Activated B cell treated with CpG ODN at 0.5 μM for 24 hours (primary cell): ENCODE measurements around the gene USPL1. TPM values are rescaled to one million over a fixed set of nuclear protein-coding genes. Genes with fewer than 3 reads are reported as not detected.

Experiments used
- ATAC-seq: fragments of 200-7000 bp; cut with Tn5 transposase; one replicate; pipeline ENCODE4 v1.10.0; 2021; ENCODE audit warnings: low read depth, mild to moderate bottlenecking, moderate library complexity
- CTCF ChIA-PET: fragments of 350-600 bp; sonication (Branson Sonifier 250); formaldehyde crosslinking; loops from one replicate; lab custom pipeline; 2021; ENCODE audit warnings: antibody characterized with exemption; lab: Charles Lee
- POLR2A ChIA-PET: fragments of 350-600 bp; sonication (Branson Sonifier 250); formaldehyde crosslinking; loops from one replicate; lab custom pipeline; 2021; ENCODE audit warnings: antibody characterized with exemption; lab: Charles Lee
- DNase-seq: peaks from one replicate; pipeline ENCODE4 v3.0.0; 2022
- H3K27ac Mint-ChIP-seq: one replicate; pipeline ENCODE4 v1.8.0; 2020; ENCODE audit warnings: mixed read lengths
- H3K27me3 Mint-ChIP-seq: one replicate; pipeline ENCODE4 v1.8.0; 2021; ENCODE audit warnings: mixed read lengths
- H3K36me3 Mint-ChIP-seq: one replicate; pipeline ENCODE4 v1.8.0; 2021; ENCODE audit warnings: low read depth, mixed read lengths
- H3K4me1 Mint-ChIP-seq: one replicate; pipeline ENCODE4 v1.8.0; 2021; ENCODE audit warnings: mixed read lengths
- H3K4me3 Mint-ChIP-seq: one replicate; pipeline ENCODE4 v1.8.0; 2020; ENCODE audit warnings: mild to moderate bottlenecking, mixed read lengths
- H3K9me3 Mint-ChIP-seq: one replicate; pipeline ENCODE4 v1.8.0; 2020; ENCODE audit warnings: mixed read lengths
- intact Hi-C: fragments of 100-400 bp; cut with micrococcal nuclease; formaldehyde crosslinking; loops from one replicate; pipeline ENCODE4 v1.15.1; 2024
- total RNA-seq: library from RNA; stranded (reverse); gene quantifications from 2 replicates; pipeline ENCODE4 v1.2.3, GENCODE V29; 2022
- TF ChIP-seq, protein P1 (sequence below): fragments of 200-600 bp; IDR thresholded peaks from one replicate; pipeline ENCODE4 v1.8.0; 2022; ENCODE audit warnings: antibody characterized with exemption, mild to moderate bottlenecking

USPL1 gene
- total RNA-seq, 1 donor from 2014 or later, result 33.6 TPM

GRCh38 chr13:30705680-30706079 is 88.0 kb downstream of the USPL1 start:
- CTCF ChIA-PET, result no interaction called here
- Mint-ChIP-seq H3K4me1 (no peaks in the 10 kb centered on the region), H3K27ac (no peak overlapping the region), H3K4me3 (no peak overlapping the region), H3K27me3 (no peaks in the 10 kb centered on the region), H3K9me3 (no peaks in the 10 kb centered on the region), H3K36me3 (no peaks in the 10 kb centered on the region)
- intact Hi-C loops, result loop anchor here (5.0 kb wide), 1 partner anchor 37 kb away; no protein-coding TSS in a partner anchor
- TF ChIP-seq, protein P1, sequence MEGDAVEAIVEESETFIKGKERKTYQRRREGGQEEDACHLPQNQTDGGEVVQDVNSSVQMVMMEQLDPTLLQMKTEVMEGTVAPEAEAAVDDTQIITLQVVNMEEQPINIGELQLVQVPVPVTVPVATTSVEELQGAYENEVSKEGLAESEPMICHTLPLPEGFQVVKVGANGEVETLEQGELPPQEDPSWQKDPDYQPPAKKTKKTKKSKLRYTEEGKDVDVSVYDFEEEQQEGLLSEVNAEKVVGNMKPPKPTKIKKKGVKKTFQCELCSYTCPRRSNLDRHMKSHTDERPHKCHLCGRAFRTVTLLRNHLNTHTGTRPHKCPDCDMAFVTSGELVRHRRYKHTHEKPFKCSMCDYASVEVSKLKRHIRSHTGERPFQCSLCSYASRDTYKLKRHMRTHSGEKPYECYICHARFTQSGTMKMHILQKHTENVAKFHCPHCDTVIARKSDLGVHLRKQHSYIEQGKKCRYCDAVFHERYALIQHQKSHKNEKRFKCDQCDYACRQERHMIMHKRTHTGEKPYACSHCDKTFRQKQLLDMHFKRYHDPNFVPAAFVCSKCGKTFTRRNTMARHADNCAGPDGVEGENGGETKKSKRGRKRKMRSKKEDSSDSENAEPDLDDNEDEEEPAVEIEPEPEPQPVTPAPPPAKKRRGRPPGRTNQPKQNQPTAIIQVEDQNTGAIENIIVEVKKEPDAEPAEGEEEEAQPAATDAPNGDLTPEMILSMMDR, result no peak
- ATAC-seq (no peak), DNase-seq (no peak)
- POLR2A ChIA-PET, result no interaction called here

- Mint-ChIP-seq H3K4me1 (peaks cover 11% of the 10 kb centered on the region), H3K27ac (no peak overlapping the region), H3K27me3 (no peaks in the 10 kb centered on the region), H3K9me3 (no peaks in the 10 kb centered on the region), H3K36me3 (no peaks in the 10 kb centered on the region), H3K4me3 (no peak overlapping the region)
- intact Hi-C loops, result loop anchor here (5.0 kb wide), 1 partner anchor 34 kb away; no protein-coding TSS in a partner anchor
- ChIA-PET CTCF (no interaction called here), POLR2A (interaction anchor here (0.7 to 1.5 kb wide), 2 partner anchors 18 to 27 kb away, joined by 4 to 6 read pairs; partner anchors contain the start of gene ALOX5AP)
- ATAC-seq, result no peak
- TF ChIP-seq, protein P1, result no peak
- no peak for DNase-seq
These were observed 90.8 kb downstream of the USPL1 start for GRCh38 chr13:30708541-30708940.

Other genes starting within 250 kb of the USPL1 start
- gene UBE2L5, start 195.4 kb upstream of the USPL1 start, total RNA-seq, result 0.24 and 0.42 TPM in 2 replicates
- gene HMGB1, start 152.0 kb upstream of the USPL1 start, total RNA-seq, result 338 and 354 TPM in 2 replicates
- 59.7 and 66.4 TPM in 2 replicates for gene ALOX5AP, start 117.6 kb downstream of the USPL1 start, total RNA-seq